ENCODE results near the gene CT45A10.

DNA sequence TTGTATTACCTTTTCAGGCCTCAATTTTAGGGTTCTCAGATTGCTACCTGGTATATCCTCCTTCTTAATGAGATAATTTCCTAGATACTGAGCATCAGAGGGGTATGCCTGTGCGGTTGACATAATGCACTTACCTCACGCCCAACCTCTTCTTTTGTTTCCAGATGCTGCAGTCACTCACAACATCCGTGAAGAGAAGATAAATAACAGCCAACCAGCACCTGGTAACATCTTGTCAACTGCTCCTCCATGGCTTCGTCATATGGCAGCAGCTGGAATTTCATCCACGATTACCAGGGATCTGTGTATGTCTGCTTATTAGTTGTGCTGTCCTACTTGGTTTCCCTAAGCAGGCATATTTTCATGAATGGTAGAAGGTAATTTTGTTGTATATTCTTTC, 17.0 kb upstream of the CT45A10 start:
- TF ChIP-seq CTCF (IDR thresholded peaks at IDR 0.05; ENCODE audit: low read depth, low read length) (no peak), EZH2phosphoT487 (IDR thresholded peaks at IDR 0.05; ENCODE audit: low read depth) (no peak)
